NCI-H774 (cell line): ENCODE data around the gene DNAJC12.
"Not testable (repeated sequence)": the region's sequence is repeated elsewhere in the genome, so short reads cannot be mapped to it uniquely, and the experiment has no call there.

Experiments
- DNase-seq: peaks from one replicate; lab custom pipeline; 2025; lab: John Stamatoyannopoulos, UW

The DNAJC12 gene

GRCh38 chr10:67792653-67793052 is 45.3 kb downstream of the DNAJC12 start:
- DNase-seq: no peak

GRCh38 chr10:67790534-67791408 is 47.2 kb downstream of the DNAJC12 start:
- no peak for DNase-seq

GRCh38 chr10:67789769-67790168 is 48.2 kb downstream of the DNAJC12 start:
- no peak for DNase-seq

- DNase-seq: peak; percentile 52
These were observed 49.7 kb downstream of the DNAJC12 start for GRCh38 chr10:67788028-67788886.

- peak; percentile 56 for DNase-seq
These were observed 52.9 kb downstream of the DNAJC12 start for GRCh38 chr10:67785098-67785497.

- no peak for DNase-seq
These were observed 53.5 kb downstream of the DNAJC12 start for GRCh38 chr10:67784474-67784873.

- DNase-seq: no peak
These were observed 54.2 kb downstream of the DNAJC12 start for GRCh38 chr10:67783606-67784294.

- DNase-seq: no peak
These were observed 55.5 kb downstream of the DNAJC12 start for GRCh38 chr10:67782530-67782929.

GRCh38 chr10:67780759-67781538 is 57.0 kb downstream of the DNAJC12 start:
- DNase-seq: no peak

- DNase-seq: not testable (repeated sequence)
These were observed 57.8 kb downstream of the DNAJC12 start for GRCh38 chr10:67780204-67780621.

GRCh38 chr10:67779465-67780203 is 58.4 kb downstream of the DNAJC12 start:
- DNase-seq: peak; percentile 57

GRCh38 chr10:67776371-67776770 is 61.6 kb downstream of the DNAJC12 start:
- no peak for DNase-seq

GRCh38 chr10:67775279-67775678 is 62.7 kb downstream of the DNAJC12 start:
- DNase-seq: no peak

- no peak for DNase-seq
These were observed 65.0 kb downstream of the DNAJC12 start for GRCh38 chr10:67772894-67773511.

- DNase-seq: no peak
These were observed 65.8 kb downstream of the DNAJC12 start for GRCh38 chr10:67772151-67772550.

- DNase-seq: no peak
These were observed 66.8 kb downstream of the DNAJC12 start for GRCh38 chr10:67771200-67771599.

- no peak for DNase-seq
These were observed 67.5 kb downstream of the DNAJC12 start for GRCh38 chr10:67770537-67770936.

- DNase-seq: no peak
These were observed 70.7 kb downstream of the DNAJC12 start for GRCh38 chr10:67767244-67767643.

GRCh38 chr10:67764012-67764822 is 73.8 kb downstream of the DNAJC12 start:
- DNase-seq: peak; percentile 87
